ENCODE results near the gene APLP2. TPM values are rescaled to one million over a fixed set of nuclear protein-coding genes. Genes with fewer than 3 reads are reported as not detected.
A peak's percentile ranks its signal among the peaks of the same experiment; 100 is the strongest.

APLP2 gene
- total and polyA plus RNA-seq, 2 of the 13 experiments (the other 11 are each of a cell fraction or from before 2014, with no cell fraction given) = 315 to 594 TPM

GRCh38 chr11:130145975-130146776 lies 76.5 kb downstream of the APLP2 start (continued):
- TF ChIP-seq AHDC1 (CRISPR knock-in tag; IDR thresholded peaks at IDR 0.05; ENCODE audit: borderline replicate concordance) = no peak
- 0 out of 2 replicates have a peak, but pooled peaks have one; percentile 38 for TF ChIP-seq ZBTB7B (CRISPR knock-in tag; IDR thresholded peaks at IDR 0.05)
- peak; percentile 81 for TF ChIP-seq TEAD3 (CRISPR knock-in tag; optimal IDR thresholded peaks at IDR 0.05; ENCODE audit: borderline replicate concordance)
- TF ChIP-seq, protein P1, sequence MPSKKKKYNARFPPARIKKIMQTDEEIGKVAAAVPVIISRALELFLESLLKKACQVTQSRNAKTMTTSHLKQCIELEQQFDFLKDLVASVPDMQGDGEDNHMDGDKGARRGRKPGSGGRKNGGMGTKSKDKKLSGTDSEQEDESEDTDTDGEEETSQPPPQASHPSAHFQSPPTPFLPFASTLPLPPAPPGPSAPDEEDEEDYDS (CRISPR knock-in tag; IDR thresholded peaks at IDR 0.05) = no peak
- TF ChIP-seq, protein P2, sequence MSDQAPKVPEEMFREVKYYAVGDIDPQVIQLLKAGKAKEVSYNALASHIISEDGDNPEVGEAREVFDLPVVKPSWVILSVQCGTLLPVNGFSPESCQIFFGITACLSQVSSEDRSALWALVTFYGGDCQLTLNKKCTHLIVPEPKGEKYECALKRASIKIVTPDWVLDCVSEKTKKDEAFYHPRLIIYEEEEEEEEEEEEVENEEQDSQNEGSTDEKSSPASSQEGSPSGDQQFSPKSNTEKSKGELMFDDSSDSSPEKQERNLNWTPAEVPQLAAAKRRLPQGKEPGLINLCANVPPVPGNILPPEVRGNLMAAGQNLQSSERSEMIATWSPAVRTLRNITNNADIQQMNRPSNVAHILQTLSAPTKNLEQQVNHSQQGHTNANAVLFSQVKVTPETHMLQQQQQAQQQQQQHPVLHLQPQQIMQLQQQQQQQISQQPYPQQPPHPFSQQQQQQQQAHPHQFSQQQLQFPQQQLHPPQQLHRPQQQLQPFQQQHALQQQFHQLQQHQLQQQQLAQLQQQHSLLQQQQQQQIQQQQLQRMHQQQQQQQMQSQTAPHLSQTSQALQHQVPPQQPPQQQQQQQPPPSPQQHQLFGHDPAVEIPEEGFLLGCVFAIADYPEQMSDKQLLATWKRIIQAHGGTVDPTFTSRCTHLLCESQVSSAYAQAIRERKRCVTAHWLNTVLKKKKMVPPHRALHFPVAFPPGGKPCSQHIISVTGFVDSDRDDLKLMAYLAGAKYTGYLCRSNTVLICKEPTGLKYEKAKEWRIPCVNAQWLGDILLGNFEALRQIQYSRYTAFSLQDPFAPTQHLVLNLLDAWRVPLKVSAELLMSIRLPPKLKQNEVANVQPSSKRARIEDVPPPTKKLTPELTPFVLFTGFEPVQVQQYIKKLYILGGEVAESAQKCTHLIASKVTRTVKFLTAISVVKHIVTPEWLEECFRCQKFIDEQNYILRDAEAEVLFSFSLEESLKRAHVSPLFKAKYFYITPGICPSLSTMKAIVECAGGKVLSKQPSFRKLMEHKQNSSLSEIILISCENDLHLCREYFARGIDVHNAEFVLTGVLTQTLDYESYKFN (CRISPR knock-in tag; conservative IDR thresholded peaks at IDR 0.05) = no peak; the same call in 1 of the 2 replicates
- TF ChIP-seq ZNF574 (CRISPR knock-in tag; IDR thresholded peaks at IDR 0.05) = no peak
- no peak for TF ChIP-seq KDM6A (CRISPR knock-in tag; IDR thresholded peaks at IDR 0.05; ENCODE audit: low read depth)
- no peak for TF ChIP-seq ZNF512B (CRISPR knock-in tag; IDR thresholded peaks at IDR 0.05; ENCODE audit: borderline replicate concordance)
- no peak for TF ChIP-seq ZBTB25 (CRISPR knock-in tag; IDR thresholded peaks at IDR 0.05)
- no peak for TF ChIP-seq FOXK1 (CRISPR knock-in tag; IDR thresholded peaks at IDR 0.05; ENCODE audit: borderline replicate concordance, low read depth)

Data from HepG2 (cell line).